HG02678 (cell line): ENCODE results near the gene LY6G5B.
A peak's percentile ranks its signal among the peaks of the same experiment; 100 is the strongest.
"Not testable (repeated sequence)": the region's sequence is repeated elsewhere in the genome, so short reads cannot be mapped to it uniquely, and the experiment has no call there.

Experiments used
- ATAC-seq: cut with Tn5 transposase; IDR thresholded peaks from one replicate; pipeline ENCODE4 v1.9.1; 2021; ENCODE audit warnings: mild to moderate bottlenecking, moderate library complexity; ENCODE audit not compliant: unreplicated experiment

Gene LY6G5B

DNA sequence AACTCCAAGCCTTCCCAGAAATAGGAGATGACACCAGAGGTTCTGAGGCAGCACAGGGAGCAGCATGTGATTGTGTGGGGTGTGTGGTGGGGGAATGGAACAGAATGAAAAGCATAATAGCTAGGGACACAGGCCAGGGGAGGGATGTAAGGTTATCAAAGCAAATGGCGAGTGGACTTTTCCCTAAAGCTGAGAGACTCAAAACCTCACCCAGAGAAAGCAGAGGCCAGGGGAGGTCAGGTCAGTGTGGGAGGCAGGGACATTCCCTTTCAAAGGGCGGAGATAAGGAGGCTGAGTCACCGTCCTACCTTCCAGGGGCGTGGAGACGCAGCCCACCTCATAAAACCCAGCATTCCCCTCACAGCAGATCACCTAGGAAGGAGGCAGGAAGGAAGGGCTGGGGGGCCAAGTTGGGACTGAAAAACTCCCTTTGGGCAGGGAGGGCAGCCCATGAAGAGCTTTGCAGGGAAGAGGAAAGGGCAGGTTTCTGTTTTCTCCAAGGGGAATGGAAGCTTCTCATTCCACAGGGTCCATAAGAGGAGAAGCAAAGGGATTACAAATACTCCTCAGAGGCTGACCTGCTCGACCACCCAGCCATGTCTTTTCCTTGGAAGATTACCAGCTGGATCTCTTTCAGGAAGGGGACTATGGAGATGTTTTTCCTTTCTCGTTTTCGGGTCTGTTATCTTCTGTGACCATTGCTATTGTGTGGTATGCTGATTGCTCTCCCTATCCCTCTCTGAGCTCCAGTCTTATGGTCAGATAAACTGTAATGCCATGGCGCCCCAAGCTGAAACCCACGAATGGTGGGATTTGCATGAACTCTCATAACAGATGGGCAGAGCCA lies 20.7 kb downstream of the LY6G5B start:
- no peak for ATAC-seq

DNA sequence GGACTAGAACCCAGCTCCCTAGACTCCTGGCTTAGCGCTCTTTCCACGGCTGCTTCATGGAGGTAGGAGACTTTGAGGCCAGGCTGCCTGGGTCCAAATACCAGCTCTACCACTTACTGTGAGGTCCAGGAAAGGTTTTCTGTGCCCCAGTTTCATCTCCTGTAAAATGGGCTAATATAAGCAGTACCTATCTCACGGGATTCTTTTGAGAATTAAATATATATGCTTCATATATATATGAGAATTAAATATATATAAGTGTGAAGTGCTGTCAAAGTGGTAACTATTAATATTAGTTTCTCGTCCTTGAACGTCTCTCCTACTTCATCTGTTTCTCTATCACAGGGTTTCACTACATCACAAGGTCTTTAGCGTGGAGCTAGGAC lies 21.3 kb downstream of the LY6G5B start:
- no peak for ATAC-seq

DNA sequence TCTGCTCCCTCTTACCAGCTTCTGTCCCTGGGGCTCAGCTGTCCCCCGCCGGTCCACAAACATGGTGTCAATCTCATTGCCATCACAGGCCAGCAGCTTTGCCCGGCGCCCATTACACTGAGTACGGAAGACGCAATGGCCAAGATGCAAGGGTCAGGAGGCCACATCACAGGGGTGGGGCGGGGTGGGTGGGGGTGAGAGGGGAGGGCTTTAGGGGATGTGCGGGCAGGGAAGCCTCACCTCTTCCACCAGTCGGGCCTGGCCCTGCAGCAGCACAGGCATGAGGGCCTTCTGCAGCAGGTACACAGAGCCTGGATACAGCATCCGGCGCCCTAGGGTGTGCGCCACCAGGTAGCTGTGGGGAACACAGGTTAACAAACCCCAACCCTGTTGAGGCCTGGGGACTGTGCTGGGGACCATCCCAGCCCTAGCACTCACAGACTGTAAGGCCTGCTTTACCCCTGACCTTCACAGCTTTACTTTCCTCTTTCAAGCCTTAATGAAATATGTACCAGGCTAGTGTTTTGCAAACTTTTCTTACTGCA lies 21.9 kb downstream of the LY6G5B start:
- ATAC-seq, result no peak

DNA sequence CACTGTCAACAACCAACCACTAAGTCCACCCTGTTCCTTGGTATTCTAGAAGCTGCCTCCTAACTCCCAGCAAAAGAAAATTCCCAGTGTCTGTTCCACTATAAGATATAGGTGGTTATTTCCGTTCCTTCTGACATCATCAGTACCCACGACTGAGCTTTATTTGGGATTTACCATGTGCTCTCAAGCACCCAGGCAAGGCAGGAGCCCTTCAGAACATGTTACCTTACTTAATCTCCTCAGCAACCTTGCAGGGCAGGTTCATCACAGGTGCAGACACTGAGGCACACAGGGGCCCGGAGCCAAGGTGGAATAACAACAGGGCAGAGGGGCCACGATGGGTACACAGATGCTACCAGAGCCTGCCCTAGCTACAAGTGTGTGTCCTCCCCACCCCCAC lies 22.6 kb downstream of the LY6G5B start:
- no peak for ATAC-seq

DNA sequence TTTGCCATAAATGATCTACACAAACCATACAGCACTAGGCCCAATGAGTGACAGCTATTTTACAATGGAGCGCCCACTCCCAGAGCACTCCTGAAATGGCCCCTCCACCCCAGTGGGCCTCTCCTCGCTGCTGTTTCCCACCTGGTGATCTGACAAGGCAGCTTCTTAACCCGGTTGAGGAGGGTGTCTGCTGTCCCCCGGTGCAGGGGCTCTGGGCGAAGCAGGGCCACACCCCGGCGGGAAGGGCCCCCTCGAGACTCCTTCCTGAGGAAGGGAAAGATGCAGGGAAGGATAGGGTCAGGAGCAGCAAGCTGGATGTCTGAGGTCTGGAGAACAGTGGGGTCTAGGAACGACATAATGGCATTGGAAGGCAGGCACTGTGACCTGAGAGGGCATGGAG lies 23.1 kb downstream of the LY6G5B start:
- ATAC-seq, result no peak

DNA sequence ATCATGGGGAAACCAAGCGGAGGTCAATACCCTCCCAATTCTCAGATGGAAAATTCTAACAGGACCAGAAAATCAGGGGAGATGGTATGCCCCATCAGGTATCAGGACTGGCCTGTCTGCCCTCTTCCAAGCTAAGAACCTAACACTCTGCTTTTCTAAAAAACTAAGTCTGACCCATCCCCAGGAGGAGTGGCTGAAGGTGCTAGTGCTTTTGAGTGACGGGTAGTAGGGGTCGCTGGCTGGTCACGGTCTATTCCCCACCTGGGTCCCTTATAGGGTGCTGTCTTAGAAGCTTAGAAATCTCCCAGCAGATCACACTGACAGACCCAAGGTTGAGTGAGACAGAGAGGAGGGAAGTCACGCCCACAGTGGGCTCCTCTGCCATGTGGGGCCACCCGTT lies 23.8 kb downstream of the LY6G5B start:
- ATAC-seq, result no peak

GRCh38 chr6:31697555-31697954 lies 27.8 kb downstream of the LY6G5B start:
- ATAC-seq, result no peak

DNA sequence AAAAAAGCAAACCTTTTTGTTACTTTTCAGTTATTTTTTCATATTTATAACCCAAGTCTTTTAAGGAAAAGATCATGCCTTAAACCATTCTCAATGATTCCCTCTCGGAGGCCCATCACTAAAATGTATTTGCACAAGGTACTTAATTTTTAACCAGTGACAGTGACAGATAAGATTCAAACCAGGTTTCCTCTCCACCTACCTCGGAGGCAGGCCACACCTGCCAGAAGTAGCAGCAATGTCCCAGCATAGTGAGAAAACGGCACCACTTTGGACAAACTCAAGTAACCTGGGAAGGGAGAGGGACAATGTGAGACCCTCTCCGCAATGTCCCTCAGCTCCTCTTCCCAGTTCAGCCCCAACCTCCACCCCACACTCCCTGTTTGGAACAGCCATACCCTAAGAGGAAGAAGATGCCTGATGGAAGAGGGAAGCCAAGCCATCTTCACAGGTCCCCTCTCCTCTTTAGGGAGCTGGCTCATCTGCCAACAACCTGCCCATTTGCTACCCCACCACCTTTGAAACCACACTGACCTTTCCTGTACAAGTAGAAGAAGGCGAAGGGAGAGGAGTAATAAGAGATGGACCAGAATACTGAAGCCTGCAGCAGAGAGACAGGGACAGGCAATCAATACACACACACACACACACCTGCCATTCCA lies 31.1 kb downstream of the LY6G5B start:
- no peak for ATAC-seq

- no peak for ATAC-seq
Measured at GRCh38 chr6:31701666-31702404, 32.1 kb downstream of the LY6G5B start.

GRCh38 chr6:31702405-31702818 lies 32.6 kb downstream of the LY6G5B start:
- no peak for ATAC-seq

DNA sequence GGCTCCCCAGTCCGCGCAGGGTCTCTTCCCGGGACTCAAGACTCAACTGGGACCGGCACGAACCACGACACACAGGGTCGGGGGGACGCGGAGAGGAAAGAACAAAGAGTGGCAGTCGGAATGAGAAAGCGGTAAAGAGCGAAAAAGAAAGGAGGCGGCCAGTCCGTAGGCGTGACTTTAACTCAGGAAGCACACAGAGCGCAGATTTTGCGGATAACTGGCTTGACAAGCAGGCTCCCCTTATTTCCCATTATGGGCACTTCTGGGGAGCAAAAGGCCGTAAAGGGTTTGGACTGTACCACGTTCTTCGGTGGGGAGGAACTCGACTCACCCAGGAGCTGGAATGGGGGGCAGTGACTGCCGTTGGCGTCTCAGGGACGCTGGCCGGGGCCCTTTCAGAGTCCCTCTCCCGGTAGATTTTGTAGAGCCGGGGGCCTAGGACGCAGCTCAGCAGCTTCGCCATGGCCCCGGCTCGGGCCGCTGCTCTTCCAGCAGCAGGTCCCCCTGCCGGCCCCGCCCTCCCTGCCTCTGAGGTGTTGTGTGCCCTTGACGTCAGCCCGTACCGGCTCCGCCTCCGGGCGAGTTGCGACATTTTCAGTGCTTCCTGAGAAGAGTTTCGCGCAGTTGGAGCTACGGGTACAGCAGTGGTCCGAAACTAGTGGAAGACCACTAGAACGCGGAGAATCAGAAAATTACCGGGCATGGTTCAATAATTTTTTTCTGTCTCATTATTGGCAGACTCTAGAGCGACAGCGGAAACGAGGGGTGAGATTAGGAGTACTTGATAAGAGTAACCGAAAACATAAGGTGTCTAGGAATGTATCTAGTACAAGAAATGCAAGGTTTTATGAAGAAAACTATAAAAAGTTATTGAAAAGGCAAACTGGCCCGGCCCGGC lies 33.3 kb downstream of the LY6G5B start, which contains the start of gene ABHD16A:
Gene ABHD16A (minus strand): TSS at position 506 of the 898 bp plus-strand sequence. CDS start 43 bp downstream, at position 463.
- peak; percentile 88 for ATAC-seq

DNA sequence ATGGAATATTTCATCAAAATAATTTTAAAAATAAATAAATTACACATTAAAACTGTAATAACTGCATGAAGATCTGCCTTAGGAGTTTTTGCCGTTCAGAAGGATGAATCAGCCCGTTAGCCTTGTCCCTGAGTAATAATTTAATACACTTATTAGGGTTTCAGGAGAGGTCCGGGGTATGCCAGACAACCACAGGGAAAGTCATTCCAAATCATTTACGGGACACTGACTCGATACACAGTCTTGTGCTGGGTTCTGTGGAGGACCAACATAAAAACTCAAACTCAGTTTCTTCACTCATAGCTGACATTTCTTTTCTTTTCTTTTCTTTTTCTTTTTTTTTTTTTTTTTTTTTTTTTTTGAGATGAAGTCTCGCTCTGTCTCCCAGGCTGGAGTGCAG lies 36.2 kb downstream of the LY6G5B start:
- no peak for ATAC-seq

- no peak for ATAC-seq
Measured at GRCh38 chr6:31706599-31706998, 36.8 kb downstream of the LY6G5B start, which contains the start of gene LY6G6F. LY6G6F (plus strand) TSS chr6:31706866; CDS start chr6:31706907, 41 bp downstream.

GRCh38 chr6:31707701-31708100 lies 37.9 kb downstream of the LY6G5B start:
- ATAC-seq, result no peak

DNA sequence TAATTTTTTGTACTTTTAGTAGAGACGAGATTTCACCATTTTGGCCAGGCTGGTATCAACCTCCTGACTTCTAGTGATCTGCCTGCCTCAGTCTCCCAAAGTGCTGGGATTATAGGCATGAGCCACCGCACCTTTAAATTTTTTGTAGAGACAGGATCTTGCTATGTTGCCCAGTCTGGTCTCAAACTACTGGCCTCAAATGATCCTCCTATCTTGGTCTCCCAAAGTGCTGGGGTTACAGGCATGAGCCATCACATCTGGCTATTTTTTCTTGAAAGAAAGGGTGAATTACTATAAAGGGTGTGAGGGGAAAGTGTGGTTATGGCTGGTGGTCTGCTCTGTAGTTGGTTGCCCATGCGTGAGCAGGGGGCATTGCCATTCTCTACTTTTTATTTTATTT lies 38.4 kb downstream of the LY6G5B start:
- no peak for ATAC-seq

GRCh38 chr6:31709157-31709556 lies 39.4 kb downstream of the LY6G5B start:
- ATAC-seq, result not testable (repeated sequence)

GRCh38 chr6:31710523-31711219 lies 40.9 kb downstream of the LY6G5B start:
- ATAC-seq, result no peak

GRCh38 chr6:31711233-31711632 lies 41.5 kb downstream of the LY6G5B start:
- no peak for ATAC-seq

DNA sequence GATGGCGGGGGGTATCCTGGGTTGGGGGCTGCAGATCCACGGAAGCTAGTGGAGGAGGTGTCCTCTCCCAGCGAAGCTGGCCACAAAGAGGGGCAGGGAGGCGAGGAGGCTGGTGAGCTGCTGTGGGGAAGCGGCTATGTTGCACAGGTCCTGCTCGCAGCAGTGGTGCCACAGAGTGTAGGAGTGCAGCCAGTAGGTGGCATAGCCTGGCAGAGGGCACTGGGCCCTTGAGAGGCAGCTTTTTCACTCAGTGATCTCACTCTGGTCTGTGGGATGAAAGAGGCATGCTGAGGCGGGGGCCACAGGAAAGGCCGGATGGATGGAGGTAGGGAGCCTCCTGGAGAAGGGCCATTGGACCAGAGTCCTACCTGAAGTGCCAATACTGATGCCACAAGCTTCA lies 42.5 kb downstream of the LY6G5B start:
- no peak for ATAC-seq

DNA sequence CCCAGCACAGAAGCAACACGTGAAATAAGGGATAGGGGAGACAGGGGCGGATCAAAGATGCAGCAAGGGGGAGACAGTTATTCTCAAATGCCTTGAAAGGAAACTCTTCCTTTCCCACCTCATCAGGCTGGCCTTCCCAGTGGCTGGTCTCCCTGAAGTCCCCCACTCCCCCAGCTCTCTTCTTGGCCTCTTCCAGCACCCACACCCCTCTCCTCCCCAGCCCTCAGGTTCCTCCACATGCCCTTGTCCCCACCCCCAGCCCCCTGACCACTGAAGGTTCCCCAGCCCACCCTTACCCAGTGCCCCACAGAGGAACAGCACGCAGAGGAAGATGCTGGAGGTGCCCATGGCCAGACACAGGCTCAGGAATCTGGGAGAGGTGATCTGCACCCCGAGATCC lies 43.7 kb downstream of the LY6G5B start:
- ATAC-seq, result no peak
